ENCODE data around the gene TNFRSF18.

The TNFRSF18 gene

DNA sequence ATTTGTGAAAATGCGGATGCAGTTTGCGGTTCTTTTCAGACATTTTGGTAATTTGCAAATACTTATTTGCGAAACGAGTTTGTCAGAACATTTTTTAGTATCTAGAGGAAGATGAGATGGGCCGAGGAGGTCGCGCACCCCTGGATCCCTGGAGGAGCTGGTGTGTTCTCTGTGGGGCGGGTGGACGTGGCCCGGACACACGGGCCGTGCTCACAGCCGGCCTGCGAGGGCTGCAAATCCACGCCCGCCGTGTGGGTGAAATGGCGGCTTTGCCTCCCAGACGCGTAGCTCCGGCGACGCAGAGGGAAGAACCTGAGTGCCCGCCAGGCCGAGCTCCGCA lies 42.1 kb downstream of the TNFRSF18 start:
- Histone ChIP-seq H3K9ac (ENCODE audit: low read length) (peak overlapping the region; percentile 16), H3K4me1 (ENCODE audit: control insufficient read depth, insufficient read depth, low read length) (peaks cover 32% of the 10 kb centered on the region), H3K36me3 (ENCODE audit: control insufficient read depth, insufficient read depth, low read length) (no peaks in the 10 kb centered on the region), H3K27me3 (ENCODE audit: control insufficient read depth, insufficient read depth, low read length) (peaks cover 4% of the 10 kb centered on the region; the same call in 1 of the 2 replicates), H3K4me3 (ENCODE audit: low read depth, low read length) (peak overlapping the region; percentile 25; the same call in 1 of the 2 replicates), H3K9me3 (ENCODE audit: control insufficient read depth, insufficient read depth, low read depth, low read length) (no peaks in the 10 kb centered on the region), H3K27ac (ENCODE audit: low read depth, low read length) (peak overlapping the region; percentile 47; the same call in 1 of the 2 replicates)

DNA sequence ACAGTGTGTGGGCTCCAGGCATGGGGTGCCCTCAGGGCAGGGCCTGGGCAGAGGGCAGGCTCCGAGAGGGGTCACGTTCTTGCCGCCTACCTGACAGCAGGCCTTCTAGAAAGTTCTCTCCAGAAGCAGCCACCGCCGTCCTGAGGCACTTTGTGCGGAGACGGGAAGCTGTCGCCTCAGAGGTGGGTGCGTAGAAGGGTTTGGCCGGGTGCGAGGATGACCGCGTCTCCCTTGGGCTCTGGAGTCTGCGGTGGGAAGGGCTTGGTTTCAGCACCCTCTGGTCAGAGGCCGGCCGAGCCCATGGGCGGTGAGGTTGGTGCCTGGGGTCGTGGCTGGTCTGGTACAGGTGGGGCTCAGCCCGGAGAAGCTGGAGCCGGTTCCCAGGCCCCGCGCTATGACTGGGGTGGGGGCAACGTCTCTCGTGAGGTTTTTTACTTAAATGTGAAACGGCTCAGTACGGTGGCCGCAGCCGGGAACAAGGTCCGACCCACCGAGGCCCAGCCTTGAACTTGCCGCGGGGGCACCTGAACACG lies 42.8 kb downstream of the TNFRSF18 start:
- H3K27me3 ChIP-seq (ENCODE audit: control insufficient read depth, insufficient read depth, low read length): peaks cover 4% of the 10 kb centered on the region; the same call in 1 of the 2 replicates
- no peak overlapping the region for H3K27ac ChIP-seq (ENCODE audit: low read depth, low read length)
- H3K9me3 ChIP-seq (ENCODE audit: control insufficient read depth, insufficient read depth, low read depth, low read length): no peaks in the 10 kb centered on the region
- H3K36me3 ChIP-seq (ENCODE audit: control insufficient read depth, insufficient read depth, low read length): no peaks in the 10 kb centered on the region
- H3K4me1 ChIP-seq (ENCODE audit: control insufficient read depth, insufficient read depth, low read length): peaks cover 34% of the 10 kb centered on the region
- H3K9ac ChIP-seq (ENCODE audit: low read length): peak overlapping the region; percentile 33
- 0 out of 2 replicates have a peak overlapping the region, but pooled peaks have one; percentile 23 for H3K4me3 ChIP-seq (ENCODE audit: low read depth, low read length)

DNA sequence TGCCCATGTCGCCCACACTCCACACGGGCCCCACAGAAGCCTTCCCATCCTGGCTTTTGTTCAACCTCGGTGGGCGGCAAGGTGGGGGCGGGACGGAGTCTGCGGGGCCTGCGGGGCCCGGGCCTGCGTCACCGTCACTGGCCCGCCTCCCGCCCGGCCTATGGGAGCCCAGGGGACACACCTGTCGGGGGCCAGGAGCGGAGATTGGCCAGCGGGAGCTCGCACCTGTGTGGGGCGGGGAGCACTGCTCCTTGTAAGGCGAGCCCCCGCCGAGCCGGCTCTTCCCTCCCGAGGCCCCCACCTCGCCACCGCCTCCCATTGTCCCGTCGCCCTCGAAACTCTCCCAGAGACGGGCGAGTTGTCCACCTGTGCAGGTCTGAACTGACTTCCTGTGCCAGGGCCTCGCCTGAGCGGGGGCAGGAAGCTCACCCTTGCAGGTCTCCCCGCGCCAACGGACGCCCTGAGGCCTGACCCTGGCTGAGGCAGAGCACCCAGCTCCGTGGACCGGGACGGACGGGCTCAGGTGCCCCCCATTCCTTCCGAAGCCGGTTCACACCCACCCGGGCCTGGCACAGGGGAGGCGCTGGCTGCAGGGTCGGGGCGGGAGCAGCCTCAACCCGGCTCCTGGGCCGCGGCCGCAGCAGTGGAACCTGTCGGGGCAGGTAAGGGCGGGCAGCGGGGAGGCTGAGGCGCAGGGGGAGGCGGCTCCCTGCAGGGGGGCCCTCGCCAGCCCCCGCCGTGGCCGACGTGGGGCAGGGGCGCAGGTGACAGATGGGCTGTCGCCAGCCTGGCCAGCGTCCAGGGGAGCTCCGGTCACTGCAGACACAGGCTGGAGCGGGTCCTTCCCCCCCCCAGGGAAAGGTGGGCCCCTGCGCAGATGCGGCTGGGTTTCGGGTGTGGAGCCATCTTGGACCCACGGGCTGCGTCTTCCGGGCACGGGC lies 43.5 kb downstream of the TNFRSF18 start:
- Histone ChIP-seq H3K4me1 (ENCODE audit: control insufficient read depth, insufficient read depth, low read length) (peaks cover 40% of the 10 kb centered on the region), H3K9me3 (ENCODE audit: control insufficient read depth, insufficient read depth, low read depth, low read length) (no peaks in the 10 kb centered on the region), H3K27ac (ENCODE audit: low read depth, low read length) (no peak overlapping the region; the same call in 1 of the 2 replicates), H3K9ac (ENCODE audit: low read length) (peak overlapping the region; percentile 33), H3K36me3 (ENCODE audit: control insufficient read depth, insufficient read depth, low read length) (no peaks in the 10 kb centered on the region), H3K27me3 (ENCODE audit: control insufficient read depth, insufficient read depth, low read length) (peaks cover 4% of the 10 kb centered on the region; the same call in 1 of the 2 replicates), H3K4me3 (ENCODE audit: low read depth, low read length) (peak overlapping the region; percentile 23; the same call in 1 of the 2 replicates)

DNA sequence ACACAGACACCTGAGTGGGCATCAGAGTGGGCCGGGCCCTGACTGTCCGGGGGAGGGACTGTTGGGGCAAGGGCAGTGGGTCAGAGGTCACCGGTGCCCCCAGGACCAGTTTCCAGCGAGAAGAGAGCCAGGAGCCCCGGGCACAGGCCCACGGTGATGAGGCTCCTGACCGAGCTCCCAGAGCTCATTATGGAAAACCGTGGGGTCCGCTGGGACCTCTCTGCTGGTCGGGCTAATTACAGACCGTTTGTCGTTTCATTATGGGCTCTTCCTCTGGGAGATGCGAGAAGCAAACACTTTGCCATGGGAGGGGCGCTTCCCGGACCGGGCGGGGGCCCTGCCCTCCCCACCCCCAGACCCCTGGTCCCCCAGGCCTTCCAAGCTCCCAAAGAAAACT lies 44.7 kb downstream of the TNFRSF18 start:
- no peak overlapping the region for H3K4me3 ChIP-seq (ENCODE audit: low read depth, low read length)
- H3K9ac ChIP-seq (ENCODE audit: low read length): no peak overlapping the region
- H3K4me1 ChIP-seq (ENCODE audit: control insufficient read depth, insufficient read depth, low read length): peaks cover 44% of the 10 kb centered on the region
- H3K36me3 ChIP-seq (ENCODE audit: control insufficient read depth, insufficient read depth, low read length): no peaks in the 10 kb centered on the region
- H3K27ac ChIP-seq (ENCODE audit: low read depth, low read length): no peak overlapping the region
- H3K9me3 ChIP-seq (ENCODE audit: control insufficient read depth, insufficient read depth, low read depth, low read length): no peaks in the 10 kb centered on the region
- peaks cover 4% of the 10 kb centered on the region; the same call in 1 of the 2 replicates for H3K27me3 ChIP-seq (ENCODE audit: control insufficient read depth, insufficient read depth, low read length)

DNA sequence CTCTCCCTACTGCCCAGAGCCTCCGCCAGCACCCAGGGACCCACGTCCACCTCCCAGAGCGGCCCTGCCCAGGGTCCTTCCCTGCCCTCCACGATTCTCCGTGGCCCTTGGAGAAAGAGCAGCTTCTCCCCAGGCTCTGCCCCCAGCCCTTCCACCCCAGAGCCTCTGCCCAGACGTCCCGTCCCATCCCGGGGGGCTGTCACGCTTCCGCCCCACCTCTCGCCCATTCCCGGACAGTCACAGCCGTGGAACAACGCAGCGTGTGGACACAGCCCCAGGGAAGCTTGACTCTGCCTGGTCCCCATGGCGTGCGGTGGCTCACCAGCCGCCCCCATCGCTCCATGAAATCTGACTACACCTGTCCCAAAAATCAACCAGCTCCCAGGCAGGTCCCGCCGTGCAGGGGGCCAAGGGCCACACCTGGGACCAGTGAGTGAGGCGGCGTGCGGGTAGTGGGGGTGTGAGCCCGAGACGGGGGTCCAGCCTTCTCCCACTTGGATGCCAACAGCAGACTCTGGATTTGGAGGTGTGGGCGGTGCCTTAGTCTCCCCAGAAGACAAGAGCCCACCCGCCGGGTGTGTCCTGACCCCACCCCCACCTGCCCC lies 45.2 kb downstream of the TNFRSF18 start:
- no peaks in the 10 kb centered on the region for H3K9me3 ChIP-seq (ENCODE audit: control insufficient read depth, insufficient read depth, low read depth, low read length)
- H3K27me3 ChIP-seq (ENCODE audit: control insufficient read depth, insufficient read depth, low read length): peaks cover 4% of the 10 kb centered on the region; the same call in 1 of the 2 replicates
- H3K27ac ChIP-seq (ENCODE audit: low read depth, low read length): no peak overlapping the region
- no peak overlapping the region for H3K4me3 ChIP-seq (ENCODE audit: low read depth, low read length)
- H3K4me1 ChIP-seq (ENCODE audit: control insufficient read depth, insufficient read depth, low read length): peaks cover 44% of the 10 kb centered on the region
- H3K9ac ChIP-seq (ENCODE audit: low read length): no peak overlapping the region
- H3K36me3 ChIP-seq (ENCODE audit: control insufficient read depth, insufficient read depth, low read length): no peaks in the 10 kb centered on the region

DNA sequence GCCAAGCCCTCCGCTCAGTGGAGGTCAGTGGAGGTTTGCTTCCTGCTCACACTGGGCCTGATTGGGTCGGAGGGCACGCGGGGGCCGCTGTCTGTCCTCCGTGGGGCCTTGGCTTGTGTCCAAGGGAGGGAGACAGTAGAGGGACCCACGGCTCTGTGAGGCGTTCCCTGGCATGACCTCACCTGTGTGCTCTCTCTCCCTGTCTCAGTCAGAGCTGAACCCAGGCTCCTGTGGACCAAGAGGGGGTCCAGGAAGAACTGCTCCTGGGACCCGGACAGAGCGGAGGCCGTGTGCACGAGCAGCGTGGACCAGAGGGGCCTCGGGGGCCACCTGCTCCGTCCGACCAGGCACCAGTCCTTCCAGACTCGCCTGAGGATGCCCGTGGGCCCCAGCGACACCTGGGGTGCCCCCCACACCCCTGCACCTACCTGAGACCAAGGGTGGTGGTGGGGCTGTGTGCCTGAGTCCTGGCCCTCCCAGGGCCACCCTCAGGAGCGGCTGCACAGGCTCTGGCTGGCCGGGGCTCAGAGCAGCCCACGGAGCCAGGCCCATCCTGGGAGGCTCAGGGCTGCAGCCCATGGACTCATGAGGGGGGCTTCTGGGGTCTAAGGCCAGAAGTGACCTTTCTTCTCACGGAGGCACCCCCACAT lies 46.0 kb downstream of the TNFRSF18 start:
- Histone ChIP-seq H3K4me3 (ENCODE audit: low read depth, low read length) (no peak overlapping the region), H3K9ac (ENCODE audit: low read length) (no peak overlapping the region), H3K9me3 (ENCODE audit: control insufficient read depth, insufficient read depth, low read depth, low read length) (no peaks in the 10 kb centered on the region), H3K4me1 (ENCODE audit: control insufficient read depth, insufficient read depth, low read length) (peaks cover 39% of the 10 kb centered on the region), H3K27me3 (ENCODE audit: control insufficient read depth, insufficient read depth, low read length) (peaks cover 4% of the 10 kb centered on the region; the same call in 1 of the 2 replicates), H3K27ac (ENCODE audit: low read depth, low read length) (no peak overlapping the region), H3K36me3 (ENCODE audit: control insufficient read depth, insufficient read depth, low read length) (no peaks in the 10 kb centered on the region)

DNA sequence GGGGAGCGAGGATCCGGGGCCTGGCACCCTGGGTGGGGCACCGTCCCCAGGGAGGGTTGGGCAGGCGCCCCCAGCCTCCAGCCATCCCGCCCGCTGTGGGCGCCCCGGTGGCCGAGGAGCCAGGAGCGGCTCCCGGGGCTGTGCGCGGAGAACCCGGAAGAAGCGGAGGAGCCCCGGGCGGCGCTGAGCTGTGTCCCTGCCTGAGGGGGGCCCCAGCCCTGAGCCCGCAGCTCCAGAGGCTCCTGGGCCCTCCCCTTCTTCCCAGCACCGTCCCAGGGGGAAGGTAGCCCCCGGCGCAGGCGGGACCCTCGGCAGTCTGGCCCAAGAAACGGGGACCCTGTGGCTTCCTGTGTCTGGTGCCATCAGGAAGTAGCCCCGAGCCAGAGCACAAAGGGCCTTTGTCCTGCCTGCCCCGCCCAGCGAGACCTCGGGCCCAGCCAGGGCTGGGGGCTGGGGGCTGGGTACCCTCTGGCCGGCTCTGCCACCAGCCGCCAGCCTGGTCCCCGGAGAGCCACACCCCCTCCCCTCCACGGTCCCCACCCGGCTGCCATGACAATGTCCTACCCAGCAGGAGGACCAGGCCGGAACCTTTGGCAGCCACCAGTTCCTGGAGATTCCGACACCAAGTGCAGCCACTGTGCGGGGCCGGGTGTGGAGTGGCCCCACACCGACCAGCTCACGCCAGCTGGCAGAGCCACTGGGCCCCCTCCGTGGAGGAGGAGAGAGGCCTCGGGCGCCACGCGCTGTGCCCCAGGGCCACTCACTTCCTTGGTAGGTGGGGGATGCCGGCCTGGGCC lies 48.3 kb downstream of the TNFRSF18 start:
- peak overlapping the region; percentile 80 for H3K9ac ChIP-seq (ENCODE audit: low read length)

DNA sequence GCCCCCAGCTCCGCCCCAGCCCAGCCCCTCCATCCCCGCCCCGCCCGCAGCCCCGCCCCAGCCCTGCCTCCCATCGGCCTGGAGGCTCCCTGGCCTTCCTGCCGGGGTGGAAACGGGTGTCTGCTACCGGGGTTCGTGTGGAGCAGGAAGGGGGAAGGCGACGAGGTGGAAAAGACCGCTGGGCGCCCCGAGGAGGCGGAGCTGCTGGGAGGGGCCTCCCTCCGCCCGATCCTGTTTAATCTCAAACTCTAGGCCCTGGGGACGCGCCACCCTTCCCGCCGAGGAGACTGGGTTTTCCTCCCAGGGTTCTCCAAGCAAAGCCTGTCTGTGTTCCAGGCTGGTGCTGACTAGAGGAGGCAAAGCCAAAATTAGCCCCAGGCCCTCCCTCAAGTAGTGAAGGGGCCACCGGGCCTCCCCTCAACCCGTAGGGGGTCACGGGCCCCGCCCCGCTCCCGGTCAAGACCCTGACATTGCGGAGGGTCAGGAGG lies 48.9 kb downstream of the TNFRSF18 start:
- H3K9ac ChIP-seq (ENCODE audit: low read length): peak overlapping the region; percentile 80
- H3K27me3 ChIP-seq (ENCODE audit: control insufficient read depth, insufficient read depth, low read length): no peaks in the 10 kb centered on the region
- H3K4me3 ChIP-seq (ENCODE audit: low read depth, low read length): peak overlapping the region; percentile 66
- peaks cover 10% of the 10 kb centered on the region for H3K9me3 ChIP-seq (ENCODE audit: control insufficient read depth, insufficient read depth, low read depth, low read length)
- H3K36me3 ChIP-seq (ENCODE audit: control insufficient read depth, insufficient read depth, low read length): no peaks in the 10 kb centered on the region
- peaks cover 16% of the 10 kb centered on the region for H3K4me1 ChIP-seq (ENCODE audit: control insufficient read depth, insufficient read depth, low read length)
- H3K27ac ChIP-seq (ENCODE audit: low read depth, low read length): peak overlapping the region; percentile 85

More for the DNA sequence above, 48.3 kb downstream of the TNFRSF18 start:
- Histone ChIP-seq H3K9me3 (ENCODE audit: control insufficient read depth, insufficient read depth, low read depth, low read length) (peaks cover 3% of the 10 kb centered on the region), H3K27me3 (ENCODE audit: control insufficient read depth, insufficient read depth, low read length) (no peaks in the 10 kb centered on the region), H3K4me1 (ENCODE audit: control insufficient read depth, insufficient read depth, low read length) (peaks cover 20% of the 10 kb centered on the region), H3K27ac (ENCODE audit: low read depth, low read length) (peak overlapping the region; percentile 85), H3K4me3 (ENCODE audit: low read depth, low read length) (peak overlapping the region; percentile 66), H3K36me3 (ENCODE audit: control insufficient read depth, insufficient read depth, low read length) (no peaks in the 10 kb centered on the region)

DNA sequence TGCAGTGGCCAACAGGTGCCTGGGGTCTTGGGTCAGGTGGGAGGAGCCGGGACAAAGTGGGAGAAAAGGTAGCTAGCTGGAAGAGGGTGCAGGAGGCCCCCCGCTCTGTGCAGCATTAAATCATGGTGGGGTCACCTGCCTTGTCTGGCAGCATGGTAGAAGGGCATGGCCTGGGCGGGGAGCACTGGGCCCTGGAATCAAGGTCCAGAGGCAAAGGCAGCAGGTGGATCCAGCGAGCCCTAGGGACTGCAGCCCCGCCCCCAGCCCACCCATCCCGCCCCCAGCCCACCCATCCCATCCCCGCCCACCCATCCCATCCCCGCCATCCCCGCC lies 49.4 kb downstream of the TNFRSF18 start:
- no peak overlapping the region for H3K27ac ChIP-seq (ENCODE audit: low read depth, low read length)
- no peak overlapping the region for H3K9ac ChIP-seq (ENCODE audit: low read length)
- H3K4me1 ChIP-seq (ENCODE audit: control insufficient read depth, insufficient read depth, low read length): peaks cover 13% of the 10 kb centered on the region
- H3K27me3 ChIP-seq (ENCODE audit: control insufficient read depth, insufficient read depth, low read length): no peaks in the 10 kb centered on the region
- no peak overlapping the region for H3K4me3 ChIP-seq (ENCODE audit: low read depth, low read length)
- H3K36me3 ChIP-seq (ENCODE audit: control insufficient read depth, insufficient read depth, low read length): no peaks in the 10 kb centered on the region
- H3K9me3 ChIP-seq (ENCODE audit: control insufficient read depth, insufficient read depth, low read depth, low read length): peaks cover 12% of the 10 kb centered on the region

Measured in HUES6 (cell line).